ENCODE data around the gene GTPBP1.

The GTPBP1 gene

DNA sequence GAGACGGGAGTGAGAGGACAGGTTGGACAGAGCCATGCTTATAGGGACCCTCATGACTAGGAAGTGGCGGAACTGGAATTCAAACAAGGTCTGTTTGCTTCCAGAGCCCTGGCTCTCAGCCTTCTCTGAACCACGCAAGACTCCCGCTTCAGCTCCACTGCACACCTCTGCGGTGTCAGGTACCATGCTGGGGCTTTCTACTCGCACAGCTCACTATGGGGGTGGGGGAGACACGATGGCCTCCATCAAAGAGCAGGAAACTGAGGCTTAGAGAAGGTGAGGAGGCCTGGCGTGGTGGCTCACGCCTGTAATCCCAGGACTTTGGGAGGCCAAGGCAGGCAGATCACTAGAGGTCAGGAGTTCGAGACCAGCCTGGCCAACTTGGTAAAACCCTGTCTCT, 35.8 kb downstream of the GTPBP1 start:
- no peak for DNase-seq

DNA sequence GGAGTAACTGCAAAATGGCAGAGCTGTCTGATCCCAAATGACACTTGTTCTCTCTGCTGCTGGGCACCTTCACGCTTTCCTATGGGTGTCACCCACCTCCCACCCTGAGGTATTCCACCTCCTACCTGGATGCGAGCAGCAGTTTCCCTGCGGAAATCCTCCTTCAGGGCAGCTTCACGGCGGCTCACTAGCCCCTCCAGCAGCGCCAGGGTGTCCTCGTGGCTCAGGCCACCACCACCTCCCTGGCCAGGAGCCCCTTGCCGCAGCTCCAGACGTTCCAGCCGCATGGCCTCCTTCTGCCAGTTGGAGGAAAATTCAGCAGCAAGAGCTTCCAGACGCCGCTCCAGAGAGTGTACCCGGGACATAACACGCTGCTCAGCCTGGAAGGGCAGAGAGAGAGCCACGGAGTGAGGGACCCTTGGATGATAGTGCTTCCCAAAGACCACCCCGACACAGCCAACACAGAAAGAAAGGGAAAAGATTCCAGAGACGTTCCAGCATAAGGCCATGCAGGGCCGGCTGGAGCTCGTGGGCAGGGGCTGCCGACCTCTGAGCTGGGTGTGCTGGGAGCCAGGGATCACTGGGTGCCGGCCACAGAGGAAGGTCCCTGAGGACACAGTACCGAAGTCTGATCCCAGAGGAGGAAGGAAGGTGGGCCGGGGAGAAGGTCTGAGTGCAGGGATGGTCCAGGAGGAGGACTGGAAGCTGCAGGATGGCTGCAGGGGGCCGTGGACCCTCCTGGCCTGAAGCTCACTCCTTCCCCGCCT, 36.6 kb downstream of the GTPBP1 start:
- DNase-seq = no peak

DNA sequence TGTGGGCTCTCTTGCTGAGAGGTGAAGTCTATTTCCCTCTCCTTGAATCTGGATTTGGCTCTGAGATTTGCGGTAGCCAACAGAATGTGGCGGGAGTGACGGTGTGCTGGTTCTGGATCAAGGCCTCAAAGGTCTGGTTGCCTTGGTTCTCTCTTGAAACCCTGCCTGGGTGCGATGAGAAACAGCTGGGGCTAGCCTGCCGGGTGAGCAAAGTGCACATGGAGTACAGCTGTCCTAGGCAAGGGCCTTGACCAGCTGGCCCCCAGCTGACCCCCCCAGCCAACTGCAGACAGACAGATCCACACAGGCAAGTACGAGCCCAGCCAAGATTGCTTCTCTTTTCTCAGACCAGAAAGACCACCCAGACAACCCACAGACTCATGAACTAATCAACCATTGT, 39.2 kb downstream of the GTPBP1 start:
- no peak for DNase-seq

DNA sequence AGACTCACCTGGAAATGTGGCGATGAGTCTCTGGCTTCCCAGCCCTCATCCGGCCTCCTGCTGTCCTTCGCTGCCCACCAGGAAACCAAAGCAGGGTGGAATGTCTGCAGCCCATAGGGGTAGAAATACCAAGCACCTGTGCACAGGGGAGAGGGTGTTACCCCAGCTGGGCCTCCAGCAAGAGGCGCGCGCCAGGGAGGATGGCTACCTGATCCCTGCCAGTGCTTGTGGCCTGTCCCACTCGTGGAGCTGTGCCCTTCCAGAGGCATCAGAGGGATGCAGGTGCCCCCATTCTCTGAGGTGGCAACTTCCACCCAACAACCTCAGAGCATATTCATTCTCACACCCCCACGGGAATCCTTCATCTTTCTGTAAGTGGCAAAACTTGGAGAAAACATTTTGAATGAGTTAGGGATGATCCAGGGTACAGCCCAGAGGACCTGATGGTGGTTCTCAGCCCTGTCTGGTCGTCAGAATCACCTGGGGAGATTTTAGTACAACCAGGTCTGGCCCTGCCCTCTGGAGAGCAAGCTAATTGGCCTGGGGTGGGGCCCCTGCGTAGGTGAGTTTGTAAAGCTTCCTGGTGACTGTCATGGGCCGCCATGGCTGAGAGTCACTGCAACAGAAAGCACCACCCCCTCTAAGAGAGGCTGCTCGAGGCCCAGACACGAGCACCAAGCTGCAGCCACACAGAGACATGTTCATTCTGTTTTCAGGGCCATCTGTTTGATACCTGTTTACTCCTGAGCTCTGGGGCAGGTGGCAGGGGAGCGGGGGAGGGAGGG, 40.1 kb downstream of the GTPBP1 start:
- DNase-seq = no peak

DNA sequence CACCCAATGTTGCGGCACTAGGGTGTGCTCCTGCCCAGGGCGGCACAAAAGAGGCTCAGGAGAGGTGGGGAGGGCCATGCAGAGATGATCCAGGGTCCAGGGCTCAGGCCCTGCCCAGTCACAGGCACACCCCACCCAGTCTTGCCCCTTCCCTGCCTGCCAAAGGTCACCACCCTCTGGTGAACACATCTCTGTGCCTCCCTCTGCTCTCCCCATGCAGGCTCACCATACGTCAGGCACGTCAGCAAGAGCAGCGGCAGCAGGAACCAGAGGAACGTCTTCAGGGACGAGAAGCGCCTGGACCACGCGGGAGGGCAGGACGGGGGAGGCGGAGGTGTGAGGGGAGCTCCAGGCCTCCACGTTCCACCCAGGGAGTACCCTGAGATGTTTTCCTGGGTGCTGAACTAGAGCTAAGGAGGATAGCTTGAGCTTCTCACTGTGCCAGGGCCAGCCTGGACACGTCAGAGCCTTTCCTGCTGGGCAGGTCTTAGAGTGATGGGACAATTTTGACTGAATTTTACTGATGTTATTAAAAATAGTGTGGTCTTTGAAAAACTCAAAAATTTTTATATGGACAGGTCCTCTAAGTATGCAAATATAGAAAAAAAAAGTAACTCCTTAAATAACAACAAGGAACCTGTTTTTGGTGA, 42.9 kb downstream of the GTPBP1 start:
- DNase-seq = no peak

DNA sequence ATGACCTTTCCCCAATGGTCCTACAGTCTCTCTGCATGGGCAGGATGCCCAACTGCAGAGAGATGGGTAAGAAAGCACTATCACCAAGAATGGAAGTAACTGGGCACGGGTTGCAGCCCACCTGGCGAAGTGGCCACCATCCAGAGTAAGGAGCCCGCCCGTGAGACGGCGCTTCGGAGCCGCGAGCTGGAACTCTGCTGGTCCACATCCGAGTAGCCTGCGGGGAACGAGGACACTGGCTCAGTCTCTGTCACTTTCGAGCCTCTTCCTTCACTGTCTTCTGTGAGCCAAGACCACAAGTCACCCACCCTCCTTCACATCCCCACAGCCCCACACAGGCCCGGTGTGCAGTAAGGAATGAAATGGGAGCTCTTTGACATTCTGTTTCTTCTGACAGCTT, 44.4 kb downstream of the GTPBP1 start:
- DNase-seq = no peak

DNA sequence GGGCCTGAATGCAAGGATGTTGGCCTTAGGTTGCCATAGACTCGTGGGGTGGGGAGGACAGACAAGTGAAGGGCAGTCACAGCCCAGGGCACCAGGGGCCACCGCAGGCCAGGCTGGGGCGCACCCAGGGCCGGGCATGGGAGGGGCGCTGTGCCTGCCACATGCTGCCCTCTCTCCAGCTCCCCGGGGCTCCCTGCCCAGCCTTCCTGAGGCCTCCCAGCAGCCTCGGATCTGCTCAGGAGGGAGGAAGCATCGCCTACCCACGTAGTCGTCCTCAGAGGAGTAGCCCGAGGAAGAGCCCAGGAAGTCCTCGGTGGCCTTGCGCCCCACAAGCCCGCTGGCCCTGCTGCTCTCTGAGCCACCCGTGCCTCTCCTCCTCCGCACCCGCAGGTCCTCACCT, 44.9 kb downstream of the GTPBP1 start:
- DNase-seq = no peak

DNA sequence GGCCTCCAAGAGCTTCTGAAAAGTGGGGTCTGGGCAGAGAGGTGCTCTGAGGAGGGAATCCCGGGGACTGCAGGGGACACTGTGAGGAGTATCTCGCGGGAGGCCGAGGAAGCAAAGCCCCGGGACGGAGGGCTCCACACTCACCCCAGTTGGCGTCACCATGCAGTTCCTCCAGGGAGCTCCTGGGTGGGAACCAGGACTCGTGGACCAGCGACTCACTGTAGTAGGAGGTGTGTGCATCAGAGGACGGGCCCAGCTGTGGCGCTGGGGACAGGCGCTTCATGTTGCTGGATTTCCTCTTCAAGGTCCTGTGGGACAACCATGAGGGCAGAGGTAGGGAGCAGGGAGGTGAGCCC, 45.3 kb downstream of the GTPBP1 start:
- DNase-seq = peak in 3 of 4 experiments; percentile 22 to 43 (median 38)

DNA sequence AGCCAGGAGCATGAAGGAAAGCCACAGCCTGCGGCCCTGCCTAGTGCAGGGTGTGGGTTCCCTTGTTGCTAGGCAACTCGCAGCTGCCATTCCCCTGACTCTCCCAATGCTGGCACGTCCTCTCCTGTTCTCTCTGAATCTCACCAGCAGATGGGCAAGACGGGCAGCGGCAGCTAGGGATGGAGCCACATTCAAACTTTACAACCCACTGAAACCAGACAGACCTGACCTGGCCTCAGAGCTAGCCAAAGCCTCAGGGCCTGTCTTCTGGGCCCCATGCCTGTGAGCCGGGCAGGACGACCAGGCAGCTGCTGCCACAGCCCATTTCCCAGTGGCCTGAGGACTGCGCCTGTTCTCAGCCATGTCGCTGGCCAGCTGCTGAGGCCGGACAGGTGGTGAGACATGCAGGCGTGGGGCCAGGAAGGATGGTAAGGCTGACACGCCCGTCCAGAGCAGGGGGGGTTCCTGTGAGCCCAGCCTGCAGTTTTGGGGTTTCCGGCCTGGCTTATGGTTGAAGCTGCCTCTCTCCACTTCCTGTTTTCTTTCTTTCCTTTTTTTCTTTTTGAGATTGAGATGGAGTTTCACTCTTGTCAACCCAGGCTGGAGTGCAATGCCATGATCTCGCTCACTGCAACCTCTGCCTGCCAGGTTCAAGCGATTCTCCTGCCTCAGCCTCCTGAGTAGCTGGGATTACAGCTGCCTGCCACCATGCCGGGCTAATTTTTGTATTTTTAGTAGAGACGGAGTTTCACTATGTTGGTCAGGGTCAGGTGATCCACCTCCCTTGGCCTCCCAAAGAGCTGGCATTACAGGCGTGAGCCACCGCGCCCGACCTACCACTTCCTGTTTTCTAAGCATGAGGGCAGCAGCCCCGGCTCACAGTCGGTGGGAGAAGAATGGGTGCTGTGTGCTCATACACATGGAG, 45.9 kb downstream of the GTPBP1 start:
- DNase-seq = peak; percentile 79 to 89 (median 86)

DNA sequence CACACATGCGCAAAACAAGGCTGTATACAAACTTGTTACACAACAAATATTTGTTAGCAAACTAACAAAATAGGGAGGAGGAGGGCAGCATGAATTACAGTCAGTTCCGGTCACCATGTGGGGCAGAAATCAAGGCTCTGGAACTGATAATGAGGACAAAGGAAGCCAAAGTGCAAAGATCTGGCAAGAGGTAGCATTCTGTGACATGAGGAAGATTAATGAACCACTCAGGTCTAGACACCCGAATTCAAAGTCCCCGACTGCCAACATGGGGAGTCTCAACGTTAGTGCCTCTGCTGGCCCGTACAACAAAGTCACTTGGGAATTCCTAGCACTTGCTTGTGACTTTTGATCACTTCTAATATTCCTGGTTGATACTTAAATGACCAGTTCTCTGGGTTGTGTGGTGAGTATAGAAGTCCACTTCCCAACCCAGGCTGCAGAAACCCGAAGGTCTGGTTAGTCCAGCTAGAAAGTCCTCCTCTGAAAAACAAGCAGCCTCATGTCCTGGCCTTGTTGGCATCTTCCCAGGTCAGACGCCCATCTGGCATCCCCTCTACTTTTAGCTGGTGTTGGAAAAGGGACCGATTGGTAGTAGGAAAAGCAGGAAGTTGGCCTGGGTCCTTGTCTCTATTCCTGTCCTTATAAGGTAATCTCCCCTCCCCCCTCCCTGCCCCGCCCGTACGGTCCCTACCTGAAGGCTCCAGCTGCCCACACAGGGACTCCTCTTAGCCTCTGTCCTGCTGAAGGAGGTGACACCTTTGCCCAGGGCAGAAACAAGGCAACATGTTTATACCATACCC, 48.4 kb downstream of the GTPBP1 start:
- peak; percentile 9 to 49 (median 38) for DNase-seq

DNA sequence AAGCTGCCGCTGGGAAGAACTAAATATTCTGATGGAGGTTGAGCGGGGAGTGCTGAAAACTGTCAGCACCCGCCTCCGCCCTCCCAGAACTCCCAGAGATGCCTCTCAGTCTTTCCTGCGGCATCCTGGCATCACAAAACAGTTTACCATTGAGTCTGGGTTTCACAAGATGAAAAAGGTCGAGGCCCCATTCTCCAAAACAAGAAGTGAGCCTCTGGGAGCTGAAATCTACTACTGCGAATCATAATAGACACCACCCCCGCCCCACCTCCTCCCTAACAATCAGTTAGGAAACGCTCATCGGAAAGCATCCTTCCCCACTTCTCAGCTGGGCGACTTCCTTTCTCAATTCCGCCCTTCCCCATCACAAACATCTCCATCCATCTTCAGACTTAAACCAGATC, 49.0 kb downstream of the GTPBP1 start:
- peak; percentile 83 to 92 (median 86) for DNase-seq

DNA sequence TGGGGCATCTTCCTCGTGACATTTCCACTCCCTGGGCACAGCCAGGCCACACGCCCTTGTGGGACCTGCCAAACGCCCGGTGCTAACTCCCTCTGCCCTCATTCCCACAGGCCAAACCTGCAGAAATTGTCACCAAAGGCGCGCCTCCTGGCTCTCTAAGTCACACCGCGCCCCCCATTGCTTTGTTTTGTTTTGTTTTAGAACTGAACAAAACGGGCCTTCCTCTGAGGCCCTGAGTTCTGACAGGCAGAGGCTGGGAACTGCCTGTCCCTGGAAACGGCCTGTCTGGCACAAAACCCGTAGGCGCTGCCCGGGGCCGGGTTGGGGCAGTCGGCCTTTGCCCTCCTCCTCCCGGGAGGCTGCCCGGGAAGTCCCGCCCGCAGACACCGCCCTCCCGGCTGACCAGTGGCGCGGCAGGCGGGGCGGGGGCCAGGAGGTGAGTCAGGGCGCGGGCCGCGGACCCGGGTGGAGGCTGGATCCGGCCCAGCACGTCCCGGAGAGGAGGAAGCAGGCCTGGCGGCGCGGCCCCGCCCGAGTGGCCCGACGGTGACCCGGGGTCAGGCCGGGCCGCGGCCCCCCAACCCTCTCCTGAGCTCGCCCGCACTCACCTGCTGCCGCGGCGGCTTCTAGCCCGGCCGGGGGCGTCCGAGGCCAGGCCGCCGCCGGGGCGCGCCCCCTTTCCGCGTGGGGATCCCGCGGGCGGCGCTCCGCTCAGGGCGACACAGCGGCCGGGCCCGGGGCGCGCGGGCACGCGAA, 49.6 kb downstream of the GTPBP1 start:
- peak; percentile 93 to 98 (median 96) for DNase-seq

DNA sequence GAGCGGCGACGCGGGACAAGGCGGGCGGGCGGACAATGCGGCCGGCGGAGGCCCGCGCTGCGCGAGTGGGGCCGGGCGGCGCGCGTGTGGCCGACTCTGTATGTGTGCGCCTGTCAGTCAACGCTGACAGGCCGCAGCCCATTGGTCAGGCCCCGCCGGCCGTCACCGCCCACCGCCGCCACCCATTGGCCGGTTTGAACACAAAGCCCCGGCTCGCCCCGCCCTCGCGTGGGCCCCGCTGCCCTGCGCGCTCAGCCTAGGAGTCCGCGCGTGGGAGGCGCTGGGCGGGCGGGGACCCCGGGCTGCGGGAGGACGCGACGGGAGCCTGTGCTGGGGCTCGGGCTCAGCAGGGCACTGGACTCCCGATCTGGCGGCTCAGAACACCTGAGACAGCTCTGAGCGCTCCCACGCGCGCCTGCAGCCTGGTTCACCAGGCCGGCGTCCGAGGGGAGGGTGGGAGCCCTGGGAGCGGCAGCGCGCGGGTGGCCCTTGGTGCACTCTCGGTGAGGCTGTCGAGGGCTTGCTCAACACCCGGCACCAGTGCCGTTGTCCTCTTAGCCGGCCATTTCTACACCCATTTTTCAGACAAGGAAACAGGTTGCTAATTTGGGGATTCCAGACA, 50.3 kb downstream of the GTPBP1 start, which contains the start of gene SUN2:
Gene SUN2 (minus strand): TSS at position 88 of the 622 bp plus-strand sequence. CDS start 3,370 bp downstream, outside the sequence.
- peak; percentile 95 to 99 (median 97) for DNase-seq

DNA sequence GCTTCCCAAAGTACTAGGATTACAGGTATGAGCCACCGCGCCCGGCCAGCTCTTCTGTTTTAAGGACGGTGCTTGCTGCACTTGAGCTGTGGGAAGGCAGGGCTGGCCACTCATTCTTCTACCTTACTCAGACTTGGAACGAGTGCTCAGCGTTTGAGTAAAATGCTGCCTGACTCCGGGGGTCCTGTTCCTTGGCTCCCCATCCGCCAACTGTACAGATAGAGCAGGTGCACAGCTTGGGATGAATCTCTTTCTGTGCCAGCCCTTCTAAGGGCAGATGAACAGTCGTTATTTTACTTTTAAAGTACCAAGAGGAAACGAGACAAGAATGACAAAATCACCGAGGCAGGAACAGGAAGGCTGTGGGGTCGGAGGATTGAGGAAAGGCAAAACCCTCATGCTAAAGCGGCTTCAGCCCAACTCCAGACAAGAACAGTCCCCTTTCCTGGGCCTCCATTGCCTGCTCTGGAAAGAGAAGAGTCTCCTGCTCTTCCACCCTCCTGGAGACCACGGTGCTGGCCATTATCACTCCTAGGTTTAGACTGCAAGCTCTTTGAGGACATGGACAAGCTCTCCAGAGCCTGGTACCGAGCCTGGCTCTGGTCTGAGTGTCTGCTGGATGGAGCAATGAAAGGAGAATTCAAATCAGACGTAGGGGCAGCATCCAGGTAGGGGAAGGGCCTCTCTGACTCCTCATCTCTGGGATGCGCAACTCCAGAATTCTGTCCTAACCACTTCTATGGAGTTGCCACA, 51.1 kb downstream of the GTPBP1 start:
- DNase-seq = peak; percentile 48 to 73 (median 56)

DNA sequence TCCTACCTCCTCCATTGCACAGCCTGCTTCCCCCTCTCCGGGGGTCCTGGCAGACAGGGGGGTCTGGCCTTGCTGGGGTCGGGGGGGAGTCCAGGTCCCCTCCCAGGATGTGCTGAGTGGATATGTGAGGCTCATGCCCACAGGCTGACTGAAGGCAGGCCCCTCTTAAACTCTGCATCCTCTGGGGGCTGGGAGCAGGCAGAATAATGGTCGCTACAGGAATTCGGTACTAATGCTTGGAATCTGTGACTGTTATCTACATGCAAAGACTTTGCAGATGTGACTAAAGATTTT, 51.7 kb downstream of the GTPBP1 start:
- no peak for DNase-seq

DNA sequence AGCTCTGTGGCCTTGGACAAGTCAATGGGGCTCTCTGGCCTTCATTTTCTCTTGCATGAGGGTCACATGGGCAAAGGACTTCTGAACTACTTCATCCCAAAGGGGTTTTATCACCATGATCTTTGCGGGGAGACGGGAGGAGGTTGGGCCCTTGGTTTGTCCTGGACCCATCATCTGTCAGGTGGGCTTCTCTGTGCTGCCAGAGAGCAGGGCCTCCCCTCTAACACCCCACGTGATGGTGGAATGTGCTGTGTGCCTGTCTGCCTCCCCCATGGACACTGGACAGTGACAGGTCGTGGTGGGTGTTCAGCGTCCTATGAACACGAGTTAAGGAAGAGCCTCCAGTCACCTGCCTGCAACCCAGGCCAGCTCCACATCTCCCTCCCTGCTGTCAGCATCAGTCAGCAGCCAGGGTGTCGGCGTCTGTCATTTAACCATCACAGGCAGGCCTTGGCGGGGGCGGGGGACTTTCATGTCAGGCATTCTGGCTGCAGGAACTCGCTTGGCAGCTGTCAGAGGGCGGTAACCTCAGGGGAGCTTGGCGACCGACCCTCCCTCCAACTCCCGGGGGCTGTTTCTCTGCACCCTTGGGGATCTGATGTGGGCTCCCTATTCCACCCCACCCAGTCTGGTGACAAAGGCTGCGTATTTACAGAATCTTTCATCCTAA, 52.7 kb downstream of the GTPBP1 start:
- peak in 2 of 4 experiments; percentile 28 to 49 for DNase-seq

DNA sequence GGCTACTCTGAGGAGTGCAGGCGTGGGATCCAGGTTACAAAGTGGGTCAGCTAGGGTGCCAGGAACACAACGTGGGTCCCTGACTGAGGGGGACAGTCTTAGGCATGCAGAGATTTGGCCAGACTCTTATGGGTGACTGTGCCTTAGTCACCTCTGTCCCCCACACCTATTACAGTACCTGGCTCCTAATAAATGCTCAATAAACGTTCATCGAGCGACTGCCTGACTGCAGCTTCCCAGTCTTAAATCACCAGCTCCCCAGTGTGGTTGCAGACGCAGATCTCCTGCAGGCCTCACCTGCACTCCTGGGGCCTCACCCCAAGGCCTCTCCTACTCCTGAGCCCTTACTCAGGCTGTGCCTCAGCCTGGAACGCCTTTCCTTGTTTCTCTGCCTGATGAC, 53.3 kb downstream of the GTPBP1 start:
- DNase-seq = no peak

DNA sequence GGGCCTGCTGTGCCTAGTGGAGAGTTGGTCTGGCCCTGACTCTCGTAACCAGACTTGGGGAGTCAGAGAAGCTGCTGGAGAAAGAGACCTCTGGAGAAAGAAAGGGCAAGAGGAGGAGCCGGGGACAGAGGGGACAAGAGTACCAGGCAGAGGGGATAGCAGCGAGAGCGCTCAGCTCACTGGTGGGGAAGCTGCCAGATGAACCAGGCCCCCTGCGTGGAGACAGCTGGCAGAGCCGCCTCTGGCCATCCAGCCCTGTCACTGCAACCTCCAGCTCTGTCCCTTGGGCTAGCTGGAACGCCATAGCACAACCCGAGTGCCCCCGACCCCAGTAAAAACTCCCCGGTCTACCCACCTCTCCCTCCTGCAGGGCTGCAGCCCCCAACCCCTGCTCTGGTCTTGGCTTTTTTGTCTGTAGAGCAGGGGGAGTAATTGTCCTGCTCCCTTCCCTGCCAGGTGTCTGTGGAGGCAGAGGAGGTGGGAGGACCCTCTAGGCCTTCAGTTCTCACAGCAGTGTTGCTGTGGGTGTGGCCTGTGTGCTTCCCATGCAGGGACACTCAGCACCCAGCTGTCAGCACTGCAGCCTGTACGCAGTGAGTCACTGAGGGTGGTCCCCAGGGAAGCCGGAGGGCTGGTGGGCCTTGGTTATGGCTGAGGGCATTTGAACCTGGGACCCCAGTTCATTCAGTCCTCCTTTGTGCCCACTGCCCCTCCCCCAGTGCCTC, 54.9 kb downstream of the GTPBP1 start:
- no peak for DNase-seq
